Midbrain (tissue), 1 donor: ENCODE data around the gene EXOC6B.
"Not testable (repeated sequence)": the region's sequence is repeated elsewhere in the genome, so short reads cannot be mapped to it uniquely, and the experiment has no call there.

Source experiments
- DNase-seq: peaks from one replicate; lab custom pipeline; 2025; lab: John Stamatoyannopoulos, UW

EXOC6B gene

GRCh38 chr2:72544554-72544953 lies 281.3 kb downstream of the EXOC6B start:
- no peak for DNase-seq

GRCh38 chr2:72543497-72544216 lies 282.2 kb downstream of the EXOC6B start:
- DNase-seq: no peak

- DNase-seq: no peak
Measured at GRCh38 chr2:72539071-72539552, 286.7 kb downstream of the EXOC6B start.

- DNase-seq: no peak
Measured at GRCh38 chr2:72538486-72538885, 287.3 kb downstream of the EXOC6B start.

- DNase-seq: not testable (repeated sequence)
Measured at GRCh38 chr2:72535586-72535985, 290.2 kb downstream of the EXOC6B start.

- no peak for DNase-seq
Measured at GRCh38 chr2:72533765-72534164, 292.1 kb downstream of the EXOC6B start.

- DNase-seq: no peak
Measured at GRCh38 chr2:72527424-72527823, 298.4 kb downstream of the EXOC6B start.

- no peak for DNase-seq
Measured at GRCh38 chr2:72526623-72527022, 299.2 kb downstream of the EXOC6B start.

GRCh38 chr2:72524071-72524470 lies 301.8 kb downstream of the EXOC6B start:
- DNase-seq: no peak

- peak; percentile 63 for DNase-seq
Measured at GRCh38 chr2:72515696-72516095, 310.1 kb downstream of the EXOC6B start.

- DNase-seq: no peak
Measured at GRCh38 chr2:72513011-72513410, 312.8 kb downstream of the EXOC6B start.

GRCh38 chr2:72512376-72512775 lies 313.5 kb downstream of the EXOC6B start:
- DNase-seq: no peak

- no peak for DNase-seq
Measured at GRCh38 chr2:72511906-72512305, 313.9 kb downstream of the EXOC6B start.

- no peak for DNase-seq
Measured at GRCh38 chr2:72497763-72498162, 328.1 kb downstream of the EXOC6B start.

GRCh38 chr2:72496479-72496878 lies 329.4 kb downstream of the EXOC6B start:
- no peak for DNase-seq

GRCh38 chr2:72494392-72494791 lies 331.4 kb downstream of the EXOC6B start:
- no peak for DNase-seq

GRCh38 chr2:72484622-72485021 lies 341.2 kb downstream of the EXOC6B start:
- not testable (repeated sequence) for DNase-seq

GRCh38 chr2:72483346-72483745 lies 342.5 kb downstream of the EXOC6B start:
- no peak for DNase-seq

GRCh38 chr2:72475246-72475645 lies 350.6 kb downstream of the EXOC6B start:
- DNase-seq: no peak

GRCh38 chr2:72457801-72458516 lies 367.9 kb downstream of the EXOC6B start:
- no peak for DNase-seq

GRCh38 chr2:72454189-72454588 lies 371.6 kb downstream of the EXOC6B start:
- DNase-seq: no peak

GRCh38 chr2:72442270-72442669 lies 383.6 kb downstream of the EXOC6B start:
- no peak for DNase-seq

GRCh38 chr2:72439892-72440291 lies 385.9 kb downstream of the EXOC6B start:
- no peak for DNase-seq
